PFSK-1 (cell line): ENCODE measurements around the gene CASK.

ENCODE experiments used
- FOXP2 ChIP-seq: optimal IDR thresholded peaks from 2 replicates; pipeline ENCODE3; 2011; ENCODE audit warnings: borderline replicate concordance, control low read depth, inconsistent platforms; ENCODE audit not compliant: insufficient read depth; ENCODE audit errors: extremely low read length, extremely low read depth
- POLR2AphosphoS5 ChIP-seq: IDR thresholded peaks from 2 replicates; pipeline ENCODE4 v1.6.1; 2012; ENCODE audit warnings: low read depth, mild to moderate bottlenecking, control low read depth, low read length, moderate library complexity
- SIN3A ChIP-seq: IDR thresholded peaks from 2 replicates; pipeline ENCODE4 v1.6.1; 2012; ENCODE audit warnings: mild to moderate bottlenecking, low read length, moderate library complexity, borderline replicate concordance; ENCODE audit not compliant: insufficient read depth
- TAF1 ChIP-seq: IDR thresholded peaks from 2 replicates; pipeline ENCODE4 v1.6.1; 2012; ENCODE audit warnings: low read length, control low read depth, borderline replicate concordance; ENCODE audit not compliant: insufficient read depth
- TF ChIP-seq, protein P1 (sequence below), 2 experiments: IDR thresholded peaks; 2 replicates each; pipeline versions ENCODE4 v1.6.1 to v1.8.0; 2011 to 2012; ENCODE audit warnings: low read depth in 2 of 2, low read length in 2 of 2, control low read depth in 1 of 2, inconsistent platforms in 1 of 2, mild to moderate bottlenecking in 1 of 2, moderate library complexity in 1 of 2; ENCODE audit not compliant: insufficient read depth in 1 of 2

Gene CASK

DNA sequence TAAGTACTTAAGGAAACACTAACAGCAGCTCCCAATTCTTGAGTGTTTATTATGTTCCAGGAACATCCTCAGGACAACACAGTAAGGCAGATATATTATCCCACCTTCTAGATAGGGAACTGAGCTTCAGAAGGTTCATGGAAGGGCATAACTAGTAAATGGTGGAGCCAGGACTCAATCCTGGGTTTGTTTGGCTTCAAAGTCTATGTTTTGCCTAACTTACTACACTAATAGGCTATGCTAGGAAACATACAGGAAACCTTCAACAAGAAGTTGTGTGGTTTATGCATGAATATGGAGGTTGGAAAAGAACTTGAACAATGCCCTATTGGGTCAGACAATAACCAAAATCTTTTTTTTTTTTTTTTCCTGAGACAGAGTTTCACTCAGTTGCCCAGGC, 307.1 kb downstream of the CASK start:
- TF ChIP-seq FOXP2 (no peak), TAF1 (no peak), SIN3A (no peak), POLR2AphosphoS5 (no peak)
- TF ChIP-seq, protein P1, sequence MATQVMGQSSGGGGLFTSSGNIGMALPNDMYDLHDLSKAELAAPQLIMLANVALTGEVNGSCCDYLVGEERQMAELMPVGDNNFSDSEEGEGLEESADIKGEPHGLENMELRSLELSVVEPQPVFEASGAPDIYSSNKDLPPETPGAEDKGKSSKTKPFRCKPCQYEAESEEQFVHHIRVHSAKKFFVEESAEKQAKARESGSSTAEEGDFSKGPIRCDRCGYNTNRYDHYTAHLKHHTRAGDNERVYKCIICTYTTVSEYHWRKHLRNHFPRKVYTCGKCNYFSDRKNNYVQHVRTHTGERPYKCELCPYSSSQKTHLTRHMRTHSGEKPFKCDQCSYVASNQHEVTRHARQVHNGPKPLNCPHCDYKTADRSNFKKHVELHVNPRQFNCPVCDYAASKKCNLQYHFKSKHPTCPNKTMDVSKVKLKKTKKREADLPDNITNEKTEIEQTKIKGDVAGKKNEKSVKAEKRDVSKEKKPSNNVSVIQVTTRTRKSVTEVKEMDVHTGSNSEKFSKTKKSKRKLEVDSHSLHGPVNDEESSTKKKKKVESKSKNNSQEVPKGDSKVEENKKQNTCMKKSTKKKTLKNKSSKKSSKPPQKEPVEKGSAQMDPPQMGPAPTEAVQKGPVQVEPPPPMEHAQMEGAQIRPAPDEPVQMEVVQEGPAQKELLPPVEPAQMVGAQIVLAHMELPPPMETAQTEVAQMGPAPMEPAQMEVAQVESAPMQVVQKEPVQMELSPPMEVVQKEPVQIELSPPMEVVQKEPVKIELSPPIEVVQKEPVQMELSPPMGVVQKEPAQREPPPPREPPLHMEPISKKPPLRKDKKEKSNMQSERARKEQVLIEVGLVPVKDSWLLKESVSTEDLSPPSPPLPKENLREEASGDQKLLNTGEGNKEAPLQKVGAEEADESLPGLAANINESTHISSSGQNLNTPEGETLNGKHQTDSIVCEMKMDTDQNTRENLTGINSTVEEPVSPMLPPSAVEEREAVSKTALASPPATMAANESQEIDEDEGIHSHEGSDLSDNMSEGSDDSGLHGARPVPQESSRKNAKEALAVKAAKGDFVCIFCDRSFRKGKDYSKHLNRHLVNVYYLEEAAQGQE (IDR thresholded peaks at IDR 0.05; ENCODE audit: insufficient read depth in 1 of 2, low read depth in 2 of 2, low read length in 2 of 2): no peak

DNA sequence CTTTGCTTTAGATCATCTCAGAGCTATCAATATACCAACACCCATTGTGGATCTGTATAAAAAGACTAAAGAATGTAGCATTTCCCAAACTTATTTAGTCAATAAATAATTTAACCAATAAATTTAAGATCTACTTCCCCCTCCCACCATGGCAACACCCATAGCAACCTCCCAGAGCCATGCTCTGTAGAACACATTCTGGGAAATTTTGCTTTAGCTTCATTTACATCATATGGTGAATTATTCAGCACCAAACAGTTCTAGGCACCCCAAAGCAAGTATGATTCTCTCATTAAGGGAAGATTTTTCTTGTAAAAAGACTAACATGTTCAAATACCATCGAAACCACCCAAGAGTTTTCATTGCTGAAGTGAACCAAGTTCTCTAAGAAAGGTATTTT, 315.1 kb downstream of the CASK start:
- TF ChIP-seq, protein P1 (IDR thresholded peaks at IDR 0.05; ENCODE audit: insufficient read depth in 1 of 2, low read depth in 2 of 2, low read length in 2 of 2): no peak
- TF ChIP-seq TAF1 (no peak), FOXP2 (no peak), SIN3A (no peak), POLR2AphosphoS5 (no peak)

DNA sequence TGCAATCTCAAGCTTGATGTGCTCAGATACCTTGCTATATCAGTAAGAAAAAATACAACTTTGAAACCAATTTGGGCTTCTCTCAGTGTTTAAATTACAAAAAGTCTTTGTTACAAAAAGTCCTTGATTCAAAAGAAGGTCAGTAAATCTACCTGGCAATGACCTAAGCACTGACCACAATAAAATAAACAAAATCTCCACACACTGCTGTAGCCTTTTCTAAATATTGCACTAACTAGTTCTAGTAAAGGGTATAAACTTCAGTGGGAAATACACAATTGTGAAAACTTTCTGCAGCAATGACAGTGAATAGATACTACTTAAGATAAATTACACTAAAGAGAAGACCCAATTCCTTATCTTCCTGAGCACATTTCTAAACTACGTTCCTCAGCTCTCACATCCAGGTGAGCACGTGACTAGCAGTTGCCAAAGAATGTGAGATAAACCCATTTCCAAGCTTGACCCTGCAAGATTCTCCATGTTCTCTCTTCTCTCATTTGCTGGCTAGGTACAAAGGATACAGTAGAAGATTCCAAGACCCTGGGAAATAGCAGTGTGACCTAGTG, 316.0 kb downstream of the CASK start:
- TF ChIP-seq SIN3A (no peak), TAF1 (no peak), POLR2AphosphoS5 (no peak)
- TF ChIP-seq, protein P1 (IDR thresholded peaks at IDR 0.05; ENCODE audit: insufficient read depth in 1 of 2, low read depth in 2 of 2, low read length in 2 of 2): no peak

- no peak for TF ChIP-seq POLR2AphosphoS5
- TF ChIP-seq FOXP2: no peak
- no peak for TF ChIP-seq SIN3A
- no peak for TF ChIP-seq TAF1
- TF ChIP-seq, protein P1 (IDR thresholded peaks at IDR 0.05; ENCODE audit: insufficient read depth in 1 of 2, low read depth in 2 of 2, low read length in 2 of 2): no peak
These were observed 318.4 kb downstream of the CASK start for GRCh38 chrX:41604766-41605543.

GRCh38 chrX:41604177-41604576, 319.2 kb downstream of the CASK start:
- TF ChIP-seq FOXP2 (no peak), POLR2AphosphoS5 (no peak), TAF1 (no peak)
- TF ChIP-seq, protein P1 (IDR thresholded peaks at IDR 0.05; ENCODE audit: insufficient read depth in 1 of 2, low read depth in 2 of 2, low read length in 2 of 2): no peak
